Activated CD4-positive, alpha-beta T cell treated with anti-CD3 and anti-CD28 coated beads for 36 hours (primary cell): Measurements from ENCODE around the gene BCAS1. TPM values are rescaled to one million over a fixed set of nuclear protein-coding genes. Genes with fewer than 3 reads are reported as not detected.
A peak's percentile ranks its signal among the peaks of the same experiment; 100 is the strongest.

Experiments
- ATAC-seq: fragments of 200-7000 bp; cut with Tn5 transposase; one replicate; pipeline ENCODE4 v1.10.0; 2021; ENCODE audit warnings: mild to moderate bottlenecking, moderate library complexity
- CTCF ChIA-PET: fragments of 350-600 bp; sonication (Branson Sonifier 250); formaldehyde crosslinking; loops from one replicate; lab custom pipeline; 2021; ENCODE audit warnings: antibody characterized with exemption; lab: Charles Lee
- POLR2A ChIA-PET: fragments of 350-600 bp; sonication (Branson Sonifier 250); formaldehyde crosslinking; loops from one replicate; lab custom pipeline; 2021; ENCODE audit warnings: antibody characterized with exemption, inconsistent platforms; lab: Charles Lee
- DNase-seq: peaks from one replicate; pipeline ENCODE4 v3.0.0-alpha.2; 2020
- H3K27ac Mint-ChIP-seq: one replicate; pipeline ENCODE4 v1.8.0; 2021; ENCODE audit warnings: mixed read lengths
- H3K27me3 Mint-ChIP-seq: one replicate; pipeline ENCODE4 v1.8.0; 2021; ENCODE audit warnings: mixed read lengths
- H3K36me3 Mint-ChIP-seq: one replicate; pipeline ENCODE4 v1.8.0; 2021; ENCODE audit warnings: low read depth, mixed read lengths
- H3K4me1 Mint-ChIP-seq: one replicate; pipeline ENCODE4 v1.8.0; 2021; ENCODE audit warnings: mixed read lengths
- H3K4me3 Mint-ChIP-seq: one replicate; pipeline ENCODE4 v1.8.0; 2021; ENCODE audit warnings: mild to moderate bottlenecking, moderate library complexity, mixed read lengths
- H3K9me3 Mint-ChIP-seq: one replicate; pipeline ENCODE4 v1.8.0; 2021; ENCODE audit warnings: low read depth, mixed read lengths
- intact Hi-C, 2 experiments: fragments of 100-400 bp; cut with DNase I in 1 of 2; cut with micrococcal nuclease in 1 of 2; formaldehyde crosslinking; loops; one replicate each; pipeline versions ENCODE4 v1.14.2 to v1.15.1; 2022 to 2024; cut with DNase I, micrococcal nuclease
- total RNA-seq, 2 experiments: library from RNA; stranded (reverse); gene quantifications; one replicate each; pipeline ENCODE4 v1.2.3, GENCODE V29; 2021

Gene BCAS1
- total RNA-seq, 2 experiments from 2014 or later: 0.09 to 0.14 TPM

DNA sequence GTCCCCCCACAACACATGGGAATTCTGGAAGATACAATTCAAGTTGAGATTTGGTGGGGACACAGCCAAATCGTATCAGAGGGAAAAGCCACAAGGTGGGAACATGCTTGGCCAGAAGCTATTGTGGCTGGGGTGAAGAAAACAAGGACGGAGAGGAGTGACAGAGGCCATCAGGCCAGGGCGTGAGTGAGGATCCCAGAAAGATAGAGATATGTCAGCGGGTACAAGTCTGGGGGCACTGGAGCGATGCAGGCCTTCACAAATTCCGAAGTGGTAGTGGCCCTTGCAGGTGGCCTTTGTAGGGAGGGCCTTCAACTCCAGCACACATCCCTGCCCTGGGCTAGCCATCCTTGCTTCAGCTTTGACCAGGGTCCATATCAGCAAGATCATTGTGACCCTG is 159.1 kb downstream of the BCAS1 start:
- ChIA-PET POLR2A (no interaction called here), CTCF (interaction anchor here (0.6 to 0.7 kb wide), 2 partner anchors 12 to 61 kb away, joined by 3 to 5 read pairs; no protein-coding TSS in a partner anchor)
- intact Hi-C loops: no loop called here
- ATAC-seq: no peak
- H3K4me3 Mint-ChIP-seq: no peak overlapping the region
- DNase-seq: no peak
- H3K9me3 Mint-ChIP-seq: no peaks in the 10 kb centered on the region
- no peaks in the 10 kb centered on the region for H3K27me3 Mint-ChIP-seq
- H3K27ac Mint-ChIP-seq: no peak overlapping the region
- H3K4me1 Mint-ChIP-seq: peaks cover 36% of the 10 kb centered on the region
- no peaks in the 10 kb centered on the region for H3K36me3 Mint-ChIP-seq

DNA sequence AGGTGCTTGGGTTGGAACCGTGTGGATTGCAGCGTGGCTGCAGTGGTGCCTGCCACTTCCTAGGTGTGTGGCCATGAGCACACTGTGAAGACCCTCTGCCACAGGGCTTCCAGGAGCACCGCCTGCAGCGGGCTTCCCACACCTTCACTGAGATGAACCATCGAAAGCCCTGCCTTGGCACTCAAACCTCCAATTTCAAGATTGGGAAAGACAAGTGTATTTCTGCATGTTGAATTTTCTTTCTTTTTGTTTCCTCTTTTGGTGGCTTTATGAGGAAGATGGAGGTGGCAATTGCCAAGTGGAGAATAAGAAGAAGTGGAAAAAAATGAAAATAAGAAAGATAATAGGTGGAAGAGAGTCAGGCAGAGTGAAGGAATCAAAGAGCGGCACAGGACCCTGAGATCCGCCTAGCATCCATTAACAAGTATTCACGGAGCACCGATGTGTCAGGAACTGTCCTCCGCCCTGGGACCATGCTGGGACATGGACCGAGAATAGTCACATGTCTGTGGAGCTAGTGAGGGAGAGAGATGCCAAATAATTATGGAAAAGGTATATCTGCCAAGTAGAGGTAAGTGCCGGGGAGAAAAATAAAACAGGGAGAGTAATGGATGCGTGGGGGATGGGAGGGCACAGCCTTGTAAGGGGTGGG is 159.9 kb downstream of the BCAS1 start:
- H3K36me3 Mint-ChIP-seq: no peaks in the 10 kb centered on the region
- H3K27ac Mint-ChIP-seq: no peak overlapping the region
- no peaks in the 10 kb centered on the region for H3K27me3 Mint-ChIP-seq
- POLR2A ChIA-PET: no interaction called here
- CTCF ChIA-PET: no interaction called here
- DNase-seq (no peak), ATAC-seq (no peak)
- peaks cover 31% of the 10 kb centered on the region for H3K4me1 Mint-ChIP-seq
- no peak overlapping the region for H3K4me3 Mint-ChIP-seq
- H3K9me3 Mint-ChIP-seq: no peaks in the 10 kb centered on the region
- intact Hi-C loops: no loop called here

- no peak for DNase-seq
- Mint-ChIP-seq H3K4me3 (no peak overlapping the region), H3K4me1 (peaks cover 18% of the 10 kb centered on the region), H3K27me3 (no peaks in the 10 kb centered on the region), H3K36me3 (no peaks in the 10 kb centered on the region), H3K9me3 (no peaks in the 10 kb centered on the region), H3K27ac (peak overlapping the region; percentile 3)
- ChIA-PET CTCF (interaction anchor here (0.8 to 2.1 kb wide), 5 partner anchors 9 to 332 kb away, joined by 4 to 6 read pairs (median 5); no protein-coding TSS in a partner anchor), POLR2A (no interaction called here)
- no peak for ATAC-seq
- intact Hi-C loops: no loop called here
These were observed 162.2 kb downstream of the BCAS1 start for GRCh38 chr20:53907968-53908751.

GRCh38 chr20:53905820-53906191 is 164.6 kb downstream of the BCAS1 start:
- Mint-ChIP-seq H3K9me3 (no peaks in the 10 kb centered on the region), H3K27ac (no peak overlapping the region), H3K27me3 (no peaks in the 10 kb centered on the region), H3K4me3 (no peak overlapping the region), H3K4me1 (peaks cover 24% of the 10 kb centered on the region), H3K36me3 (no peaks in the 10 kb centered on the region)
- ATAC-seq (no peak), DNase-seq (no peak)
- ChIA-PET POLR2A (no interaction called here), CTCF (interaction anchor here (1.0 kb wide), 1 partner anchor 10 kb away, joined by 5 read pairs; no protein-coding TSS in a partner anchor)
- intact Hi-C loops: no loop called here

DNA sequence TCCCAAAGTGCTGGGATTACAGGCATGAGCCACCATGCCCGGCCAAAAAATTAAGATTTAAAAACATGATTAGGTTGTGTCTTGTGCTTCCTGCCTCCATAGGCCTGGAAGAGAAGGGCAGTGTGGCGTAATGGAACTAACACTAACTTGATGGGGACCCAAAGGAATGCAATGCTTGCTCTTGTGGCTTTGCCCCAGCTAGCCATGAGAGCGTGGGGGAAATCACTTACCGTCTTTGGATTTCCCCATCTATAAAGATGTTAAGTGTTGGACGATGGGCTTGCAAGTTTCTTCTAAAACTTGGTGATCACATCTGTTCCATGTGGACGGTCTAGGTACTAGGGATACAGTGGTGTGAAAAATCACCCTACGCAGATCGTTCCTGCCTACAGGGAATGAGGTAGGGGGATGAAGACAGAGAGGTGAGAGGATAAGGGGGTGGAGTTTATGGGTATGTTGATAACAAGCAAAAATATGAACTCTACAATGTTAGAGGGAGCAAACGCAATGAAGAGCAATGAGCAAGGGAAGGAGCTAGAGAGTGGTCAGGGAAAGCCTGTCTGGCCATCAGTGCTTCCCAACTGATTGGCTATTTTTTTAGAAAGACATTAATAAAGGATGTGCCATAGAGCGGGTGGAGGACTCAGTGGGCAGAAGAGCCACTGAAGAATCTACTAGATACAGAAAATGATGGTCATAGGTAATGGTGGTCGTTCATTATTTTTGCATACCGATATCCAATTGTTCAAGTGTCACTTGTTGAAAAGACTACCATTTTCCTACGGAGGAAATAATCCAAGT is 165.2 kb downstream of the BCAS1 start:
- Mint-ChIP-seq H3K36me3 (no peaks in the 10 kb centered on the region), H3K4me1 (peaks cover 30% of the 10 kb centered on the region), H3K27me3 (no peaks in the 10 kb centered on the region), H3K4me3 (no peak overlapping the region), H3K27ac (no peak overlapping the region), H3K9me3 (no peaks in the 10 kb centered on the region)
- intact Hi-C loops: no loop called here
- ChIA-PET CTCF (interaction anchor here (1.0 kb wide), 1 partner anchor 11 kb away, joined by 5 read pairs; no protein-coding TSS in a partner anchor), POLR2A (no interaction called here)
- ATAC-seq (no peak), DNase-seq (no peak)

- Mint-ChIP-seq H3K4me1 (peaks cover 40% of the 10 kb centered on the region), H3K27me3 (no peaks in the 10 kb centered on the region), H3K27ac (no peak overlapping the region), H3K36me3 (no peaks in the 10 kb centered on the region), H3K4me3 (no peak overlapping the region), H3K9me3 (no peaks in the 10 kb centered on the region)
- no peak for ATAC-seq
- intact Hi-C loops: no loop called here
- POLR2A ChIA-PET: no interaction called here
- CTCF ChIA-PET: interaction anchor here (1.5 kb wide), 1 partner anchor 38 kb away, joined by 3 read pairs; no protein-coding TSS in a partner anchor
- DNase-seq: no peak
These were observed 166.1 kb downstream of the BCAS1 start for GRCh38 chr20:53904261-53904660.

DNA sequence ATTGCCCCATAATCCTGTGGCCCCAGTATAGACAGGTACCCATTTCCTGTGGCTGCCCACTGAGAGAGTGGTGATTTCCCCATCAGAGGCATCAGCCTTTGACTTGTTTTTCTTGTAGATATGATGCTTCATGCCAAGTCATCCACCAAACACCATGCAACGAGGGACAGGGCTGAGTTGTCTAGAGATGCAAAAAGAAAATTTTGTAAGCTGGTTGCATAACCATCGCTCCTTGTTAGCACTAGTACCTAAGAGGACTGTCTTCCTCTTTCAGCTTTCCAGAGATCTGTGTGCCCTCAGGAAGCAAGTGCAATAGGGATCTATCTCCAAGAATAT is 166.8 kb downstream of the BCAS1 start:
- Mint-ChIP-seq H3K27ac (no peak overlapping the region), H3K4me3 (no peak overlapping the region), H3K9me3 (no peaks in the 10 kb centered on the region), H3K27me3 (no peaks in the 10 kb centered on the region), H3K36me3 (no peaks in the 10 kb centered on the region), H3K4me1 (peaks cover 46% of the 10 kb centered on the region)
- POLR2A ChIA-PET: no interaction called here
- DNase-seq (peak; percentile 45), ATAC-seq (no peak)
- CTCF ChIA-PET: interaction anchor here (1.5 kb wide), 2 partner anchors 31 to 37 kb away, joined by 3 read pairs; no protein-coding TSS in a partner anchor
- intact Hi-C loops: no loop called here

DNA sequence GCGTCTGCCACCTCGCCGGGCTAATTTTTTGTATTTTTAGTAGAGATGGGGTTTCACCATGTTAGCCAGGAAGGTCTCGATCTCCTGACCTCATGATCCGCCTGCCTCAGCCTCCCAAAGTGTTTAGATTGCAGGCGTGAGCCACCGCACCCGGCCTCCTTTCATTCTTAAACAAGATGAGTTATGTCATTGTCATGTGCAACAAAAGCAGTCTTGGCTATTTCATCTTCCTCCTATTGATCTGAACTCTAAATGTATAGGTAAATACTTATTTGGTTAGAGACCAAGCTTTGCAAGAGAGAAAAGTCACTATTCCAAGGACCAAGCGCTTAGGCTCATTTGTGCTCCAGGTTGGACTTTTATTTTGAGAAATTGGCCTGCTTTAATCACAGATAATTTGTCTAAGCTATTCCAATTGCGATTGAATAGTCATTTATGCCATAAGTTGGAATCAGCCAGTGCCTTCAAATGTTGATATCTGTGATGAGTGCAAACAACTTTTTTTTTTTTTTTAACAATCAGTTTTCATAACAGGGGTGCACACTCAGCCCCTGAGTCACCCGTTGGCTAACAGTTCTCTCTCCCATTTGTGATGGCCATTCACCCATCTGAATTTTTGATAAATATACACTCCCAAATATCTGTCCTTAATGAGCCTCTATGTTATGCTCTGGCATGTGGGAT is 167.3 kb downstream of the BCAS1 start:
- Mint-ChIP-seq H3K4me3 (no peak overlapping the region), H3K9me3 (no peaks in the 10 kb centered on the region), H3K36me3 (no peaks in the 10 kb centered on the region), H3K27me3 (no peaks in the 10 kb centered on the region), H3K4me1 (peaks cover 51% of the 10 kb centered on the region), H3K27ac (no peak overlapping the region)
- DNase-seq (no peak), ATAC-seq (no peak)
- ChIA-PET POLR2A (no interaction called here), CTCF (interaction anchor here (1.5 kb wide), 2 partner anchors 31 to 37 kb away, joined by 3 read pairs; no protein-coding TSS in a partner anchor)
- intact Hi-C loops: no loop called here

DNA sequence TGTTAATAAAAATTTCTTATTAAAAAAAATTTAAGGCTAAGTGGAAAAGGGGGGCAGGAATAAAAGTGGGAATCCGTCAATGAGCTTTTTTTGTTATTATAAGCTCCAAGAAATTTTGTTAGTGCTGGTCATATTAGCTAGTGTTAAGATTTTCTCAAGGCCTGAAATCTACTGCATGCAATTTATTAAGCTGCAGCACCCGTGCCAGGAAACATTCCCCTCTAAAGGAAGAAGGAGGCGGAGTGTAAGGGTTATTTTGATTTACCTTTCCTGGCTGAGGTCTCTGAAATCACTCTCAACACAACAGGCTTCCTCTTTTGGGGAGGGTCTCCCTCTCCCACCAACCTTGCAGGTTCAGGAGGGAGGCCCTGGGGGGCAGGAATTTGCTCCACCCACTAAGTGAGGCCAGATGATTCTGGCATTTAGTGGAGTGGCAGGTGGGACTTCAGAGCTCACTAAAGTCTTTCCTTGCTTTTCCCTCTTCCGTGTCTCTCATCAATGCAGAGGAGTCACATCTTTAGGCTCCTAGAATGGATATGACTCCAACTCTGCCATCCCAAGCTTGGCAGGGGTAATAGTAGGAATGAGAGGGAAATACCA is 168.8 kb downstream of the BCAS1 start:
- Mint-ChIP-seq H3K9me3 (no peaks in the 10 kb centered on the region), H3K4me3 (no peak overlapping the region), H3K27ac (no peak overlapping the region), H3K36me3 (no peaks in the 10 kb centered on the region), H3K27me3 (no peaks in the 10 kb centered on the region), H3K4me1 (peaks cover 47% of the 10 kb centered on the region)
- ChIA-PET POLR2A (interaction anchor here (0.7 kb wide), 1 partner anchor 22 kb away, joined by 3 read pairs; no protein-coding TSS in a partner anchor), CTCF (interaction anchor here (0.5 to 4.6 kb wide), 5 partner anchors 14 to 305 kb away, joined by 3 to 44 read pairs (median 5); no protein-coding TSS in a partner anchor)
- no peak for ATAC-seq
- DNase-seq: no peak
- intact Hi-C loops: no loop called here

GRCh38 chr20:53901064-53901463 is 169.3 kb downstream of the BCAS1 start:
- Mint-ChIP-seq H3K9me3 (no peaks in the 10 kb centered on the region), H3K27ac (peak overlapping the region; percentile 19), H3K27me3 (no peaks in the 10 kb centered on the region), H3K4me3 (no peak overlapping the region), H3K36me3 (no peaks in the 10 kb centered on the region), H3K4me1 (peaks cover 43% of the 10 kb centered on the region)
- ChIA-PET CTCF (interaction anchor here (0.6 to 4.6 kb wide), 11 partner anchors 9 to 339 kb away, joined by 3 to 44 read pairs (median 4); no protein-coding TSS in a partner anchor), POLR2A (interaction anchor here (0.7 to 1.4 kb wide), 4 partner anchors 12 to 927 kb away, joined by 3 to 6 read pairs (median 4); no protein-coding TSS in a partner anchor)
- DNase-seq: no peak
- intact Hi-C loops: no loop called here
- ATAC-seq: no peak
